WI38 (cell line): ENCODE data around the gene SMC1A.
"Not testable (repeated sequence)": the region's sequence is repeated elsewhere in the genome, so short reads cannot be mapped to it uniquely, and the experiment has no call there.

ENCODE experiments used
- H3K4me3 ChIP-seq: 2 replicates; pipeline ENCODE4 v1.5.1; 2011; ENCODE audit warnings: low read depth, mild to moderate bottlenecking, control low read depth, low read length
- CTCF ChIP-seq: IDR thresholded peaks from 2 replicates; pipeline ENCODE4 v1.5.1; 2012; ENCODE audit warnings: low read depth, mild to moderate bottlenecking, control low read depth, low read length

Gene SMC1A

GRCh38 chrX:53422086-53422860 is at the start of gene SMC1A:
Gene SMC1A (minus strand): TSS chrX:53422654. CDS start chrX:53422600, 54 bp downstream.
- no peak for TF ChIP-seq CTCF

GRCh38 chrX:53471346-53471745 is 48.9 kb upstream of the SMC1A start:
- no peak overlapping the region for H3K4me3 ChIP-seq
- TF ChIP-seq CTCF, result no peak

More at GRCh38 chrX:53422086-53422860, at the start of gene SMC1A:
- peak within 1 kb of the TSS; percentile 84 for H3K4me3 ChIP-seq

GRCh38 chrX:53468659-53469058 is 46.2 kb upstream of the SMC1A start:
- H3K4me3 ChIP-seq, result not testable (repeated sequence)

- no peak for TF ChIP-seq CTCF
- H3K4me3 ChIP-seq, result no peak overlapping the region
These were observed 35.6 kb upstream of the SMC1A start for GRCh38 chrX:53458082-53458481.

GRCh38 chrX:53456254-53456653 is 33.8 kb upstream of the SMC1A start:
- H3K4me3 ChIP-seq, result no peak overlapping the region
- no peak for TF ChIP-seq CTCF

- TF ChIP-seq CTCF, result no peak
These were observed 30.4 kb upstream of the SMC1A start for GRCh38 chrX:53452812-53453211.

GRCh38 chrX:53449632-53450031 is 27.2 kb upstream of the SMC1A start:
- H3K4me3 ChIP-seq, result no peak overlapping the region
- TF ChIP-seq CTCF, result no peak

More at GRCh38 chrX:53452812-53453211, 30.4 kb upstream of the SMC1A start:
- no peak overlapping the region for H3K4me3 ChIP-seq

- TF ChIP-seq CTCF, result no peak
- no peak overlapping the region for H3K4me3 ChIP-seq
These were observed 25.0 kb upstream of the SMC1A start for GRCh38 chrX:53447441-53447840.
